Measurements from ENCODE around the gene PMM1. TPM values are rescaled to one million over a fixed set of nuclear protein-coding genes. Genes with fewer than 3 reads are reported as not detected.

PMM1 gene
- total RNA-seq, 1 donor from 2014 or later = 12.5 TPM

DNA sequence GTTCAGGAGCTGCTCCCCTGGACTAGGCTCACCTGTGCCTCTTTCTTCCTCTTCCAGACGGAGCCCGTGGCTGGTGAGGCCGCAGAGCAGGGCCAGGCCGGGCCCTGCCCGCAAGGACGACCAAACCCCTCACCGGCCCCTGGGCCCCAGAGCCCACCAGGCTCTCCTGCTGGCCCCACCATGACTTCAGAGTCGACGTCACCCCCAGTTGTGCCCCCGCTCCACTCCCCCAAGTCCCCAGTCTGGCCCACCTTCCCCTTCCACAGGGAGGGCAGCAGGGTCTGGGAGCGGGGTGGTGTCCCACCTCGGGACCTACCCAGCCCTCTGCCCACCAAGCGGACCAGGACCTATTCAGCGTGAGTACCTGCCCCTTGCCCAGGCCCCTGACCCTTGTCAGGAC is 17.9 kb downstream of the PMM1 start:
- Histone ChIP-seq H3K9me3 (no peaks in the 10 kb centered on the region), H3K27me3 (no peaks in the 10 kb centered on the region), H3K27ac (no peak overlapping the region), H3K4me3 (no peak overlapping the region), H3K36me3 (peaks cover 36 to 37% of the 10 kb centered on the region in 2 donors), H3K4me1 (peaks cover 6 to 22% of the 10 kb centered on the region in 2 donors)
- intact Hi-C loops (cut with DNase I) = no loop called here
- DNase-seq (ENCODE audit: low spot score in 2 of 2) = no peak
- TF ChIP-seq, protein P1, sequence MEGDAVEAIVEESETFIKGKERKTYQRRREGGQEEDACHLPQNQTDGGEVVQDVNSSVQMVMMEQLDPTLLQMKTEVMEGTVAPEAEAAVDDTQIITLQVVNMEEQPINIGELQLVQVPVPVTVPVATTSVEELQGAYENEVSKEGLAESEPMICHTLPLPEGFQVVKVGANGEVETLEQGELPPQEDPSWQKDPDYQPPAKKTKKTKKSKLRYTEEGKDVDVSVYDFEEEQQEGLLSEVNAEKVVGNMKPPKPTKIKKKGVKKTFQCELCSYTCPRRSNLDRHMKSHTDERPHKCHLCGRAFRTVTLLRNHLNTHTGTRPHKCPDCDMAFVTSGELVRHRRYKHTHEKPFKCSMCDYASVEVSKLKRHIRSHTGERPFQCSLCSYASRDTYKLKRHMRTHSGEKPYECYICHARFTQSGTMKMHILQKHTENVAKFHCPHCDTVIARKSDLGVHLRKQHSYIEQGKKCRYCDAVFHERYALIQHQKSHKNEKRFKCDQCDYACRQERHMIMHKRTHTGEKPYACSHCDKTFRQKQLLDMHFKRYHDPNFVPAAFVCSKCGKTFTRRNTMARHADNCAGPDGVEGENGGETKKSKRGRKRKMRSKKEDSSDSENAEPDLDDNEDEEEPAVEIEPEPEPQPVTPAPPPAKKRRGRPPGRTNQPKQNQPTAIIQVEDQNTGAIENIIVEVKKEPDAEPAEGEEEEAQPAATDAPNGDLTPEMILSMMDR (IDR thresholded peaks at IDR 0.05) = no peak

DNA sequence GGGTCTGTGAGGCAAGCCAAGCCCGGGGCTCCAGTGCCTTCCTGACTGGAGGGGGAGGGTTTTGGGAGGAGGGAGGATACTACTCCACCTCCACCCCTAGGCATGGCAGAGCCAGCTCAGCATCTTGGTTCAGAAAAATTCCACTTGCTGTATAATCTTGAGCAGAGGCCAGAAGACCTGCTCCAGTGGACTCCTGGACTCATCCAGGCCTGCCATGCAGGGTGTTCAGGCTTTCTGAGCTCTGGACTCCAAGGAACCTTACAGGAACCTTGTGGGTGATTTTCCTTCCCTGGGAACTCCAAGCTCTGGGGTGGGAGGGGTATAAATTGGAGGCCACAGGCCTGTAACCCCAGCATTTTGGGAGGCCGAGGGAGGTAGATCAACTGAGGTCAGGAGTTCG is 19.4 kb downstream of the PMM1 start:
- Histone ChIP-seq H3K4me3 (no peak overlapping the region), H3K36me3 (peaks cover 23 to 32% of the 10 kb centered on the region in 2 donors), H3K27ac (peak overlapping the region; percentile 58 to 69), H3K4me1 (peaks cover 11 to 33% of the 10 kb centered on the region in 2 donors), H3K27me3 (no peaks in the 10 kb centered on the region), H3K9me3 (no peaks in the 10 kb centered on the region)
- DNase-seq (ENCODE audit: low spot score in 2 of 2) = no peak
- TF ChIP-seq, protein P1 (IDR thresholded peaks at IDR 0.05) = no peak
- intact Hi-C loops (cut with DNase I) = no loop called here

DNA sequence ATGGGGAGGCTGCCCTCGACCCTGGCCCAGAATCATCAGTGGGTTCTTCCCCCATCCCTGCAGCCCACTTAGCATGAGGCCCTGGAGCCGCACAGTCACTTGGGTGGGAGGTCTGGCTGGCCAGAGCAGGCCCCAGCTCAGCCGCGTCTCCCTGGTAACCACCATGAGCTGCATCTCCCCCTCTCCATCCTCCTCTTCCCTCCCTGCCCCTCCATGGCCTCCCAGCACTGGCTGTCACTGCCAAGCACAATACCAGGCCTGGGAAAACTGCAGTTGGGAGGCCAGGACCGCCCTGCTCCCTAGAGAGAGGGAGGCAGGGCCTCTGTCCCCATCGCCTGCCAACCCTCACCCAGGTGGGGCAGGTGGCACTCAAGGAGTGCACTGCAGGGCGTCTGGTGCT is 20.8 kb downstream of the PMM1 start:
- peak overlapping the region; percentile 69 to 93 for H3K27ac ChIP-seq
- TF ChIP-seq, protein P1 (IDR thresholded peaks at IDR 0.05) = no peak
- peaks cover 18 to 45% of the 10 kb centered on the region in 2 donors for H3K4me1 ChIP-seq
- peak overlapping the region in 1 of 2 donors; percentile 20 for H3K4me3 ChIP-seq
- intact Hi-C loops (cut with DNase I) = no loop called here
- peaks cover 20 to 22% of the 10 kb centered on the region in 2 donors for H3K36me3 ChIP-seq
- H3K9me3 ChIP-seq = no peaks in the 10 kb centered on the region
- no peaks in the 10 kb centered on the region for H3K27me3 ChIP-seq
- no peak for DNase-seq (ENCODE audit: low spot score in 2 of 2)

DNA sequence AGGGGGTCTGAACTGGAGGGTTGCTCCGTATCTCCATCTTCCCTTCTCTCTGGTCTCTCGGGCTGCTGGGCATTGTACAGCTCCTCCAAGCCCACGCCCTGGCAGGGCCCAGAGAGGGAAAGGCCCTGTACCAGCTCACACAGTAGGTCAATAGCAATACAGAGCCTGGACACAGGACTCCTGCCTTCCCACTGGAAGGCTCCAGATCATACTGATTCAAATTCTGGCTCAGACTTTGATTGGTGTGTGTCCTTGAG is 22.2 kb downstream of the PMM1 start:
- Histone ChIP-seq H3K27ac (peak overlapping the region; percentile 91 to 93), H3K4me3 (no peak overlapping the region), H3K27me3 (no peaks in the 10 kb centered on the region), H3K4me1 (peaks cover 22 to 55% of the 10 kb centered on the region in 2 donors), H3K9me3 (no peaks in the 10 kb centered on the region), H3K36me3 (peaks cover 8 to 10% of the 10 kb centered on the region in 2 donors)
- no peak for DNase-seq (ENCODE audit: low spot score in 2 of 2)
- intact Hi-C loops (cut with DNase I) = no loop called here
- TF ChIP-seq, protein P1 (IDR thresholded peaks at IDR 0.05) = no peak

DNA sequence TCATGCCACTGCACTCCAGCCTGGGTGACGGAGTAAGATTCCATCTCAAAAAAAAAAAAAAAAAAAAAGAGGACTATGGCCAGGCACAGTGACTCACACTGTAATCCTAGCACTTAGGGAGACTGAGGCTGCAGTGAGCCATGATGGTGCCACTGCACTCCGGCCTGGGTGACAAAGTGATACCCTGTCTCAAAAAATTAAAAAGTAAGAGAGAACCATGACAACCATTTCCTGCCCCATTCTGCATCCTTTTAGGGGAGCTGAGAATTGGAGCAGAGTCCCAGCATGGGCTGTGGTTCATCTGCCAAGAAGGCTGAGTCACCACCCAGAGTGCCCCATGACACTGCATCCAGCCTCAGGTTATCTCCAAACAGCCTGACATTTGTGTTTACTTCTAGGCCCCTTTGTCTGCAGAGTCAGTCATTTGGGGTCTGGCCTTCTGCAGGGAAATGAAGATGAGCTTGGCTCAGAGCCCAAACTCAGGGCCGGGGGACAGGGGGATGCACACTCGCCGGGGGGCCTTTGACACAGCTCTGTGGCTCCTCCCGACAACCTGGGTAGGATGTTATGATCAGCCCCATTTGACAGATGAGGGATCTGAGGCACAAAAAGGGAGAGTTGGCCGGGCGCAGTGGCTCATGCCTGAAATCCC is 24.1 kb downstream of the PMM1 start:
- Histone ChIP-seq H3K36me3 (no peaks in the 10 kb centered on the region), H3K4me1 (peaks cover 22 to 57% of the 10 kb centered on the region in 2 donors), H3K27me3 (no peaks in the 10 kb centered on the region), H3K9me3 (no peaks in the 10 kb centered on the region), H3K27ac (peak overlapping the region; percentile 91 to 93), H3K4me3 (no peak overlapping the region)
- intact Hi-C loops (cut with DNase I) = loop anchor here (1.0 kb wide), 1 partner anchor 25 kb away; no protein-coding TSS in a partner anchor
- TF ChIP-seq, protein P1 (IDR thresholded peaks at IDR 0.05) = no peak
- DNase-seq (ENCODE audit: low spot score in 2 of 2) = peak in 1 of 2 donors; percentile 85

DNA sequence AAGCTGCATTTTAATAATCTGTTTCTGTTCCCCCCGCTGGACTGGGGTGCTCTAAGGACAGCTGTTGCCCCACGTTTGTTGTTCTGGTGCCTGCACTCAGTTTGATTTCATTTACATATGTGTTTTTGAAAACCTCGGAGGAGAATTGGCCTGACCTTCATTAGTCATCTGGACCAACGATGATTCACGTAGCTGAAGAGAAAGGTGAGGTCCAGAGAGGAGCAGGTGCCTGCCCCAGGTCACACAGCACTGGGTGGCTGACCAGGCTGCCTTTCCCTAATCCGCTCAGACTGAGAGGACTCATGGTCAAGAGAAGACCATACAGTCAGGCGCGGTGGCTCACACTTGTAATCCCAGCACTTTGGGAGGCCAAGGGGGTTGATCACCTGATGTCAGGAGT is 25.1 kb downstream of the PMM1 start:
- Histone ChIP-seq H3K4me3 (no peak overlapping the region), H3K9me3 (no peaks in the 10 kb centered on the region), H3K36me3 (no peaks in the 10 kb centered on the region), H3K27me3 (no peaks in the 10 kb centered on the region), H3K27ac (peak overlapping the region; percentile 91 to 93), H3K4me1 (peaks cover 22 to 62% of the 10 kb centered on the region in 2 donors)
- DNase-seq (ENCODE audit: low spot score in 2 of 2) = no peak
- TF ChIP-seq, protein P1 (IDR thresholded peaks at IDR 0.05) = no peak
- intact Hi-C loops (cut with DNase I) = no loop called here
